Measurements from ENCODE around the gene C8A.

The C8A gene

GRCh38 chr1:56929492-56929891, 74.9 kb downstream of the C8A start:
- no peak for DNase-seq

- DNase-seq = no peak
Measured at GRCh38 chr1:56931211-56931610, 76.6 kb downstream of the C8A start.

- DNase-seq = peak; percentile 72 to 94
Measured at GRCh38 chr1:56931686-56932085, 77.1 kb downstream of the C8A start.

- DNase-seq = peak; percentile 64 to 77
Measured at GRCh38 chr1:56933161-56933560, 78.6 kb downstream of the C8A start.

GRCh38 chr1:56933606-56934005, 79.0 kb downstream of the C8A start:
- no peak for DNase-seq

GRCh38 chr1:56934430-56935060, 79.9 kb downstream of the C8A start:
- no peak for DNase-seq

DNA sequence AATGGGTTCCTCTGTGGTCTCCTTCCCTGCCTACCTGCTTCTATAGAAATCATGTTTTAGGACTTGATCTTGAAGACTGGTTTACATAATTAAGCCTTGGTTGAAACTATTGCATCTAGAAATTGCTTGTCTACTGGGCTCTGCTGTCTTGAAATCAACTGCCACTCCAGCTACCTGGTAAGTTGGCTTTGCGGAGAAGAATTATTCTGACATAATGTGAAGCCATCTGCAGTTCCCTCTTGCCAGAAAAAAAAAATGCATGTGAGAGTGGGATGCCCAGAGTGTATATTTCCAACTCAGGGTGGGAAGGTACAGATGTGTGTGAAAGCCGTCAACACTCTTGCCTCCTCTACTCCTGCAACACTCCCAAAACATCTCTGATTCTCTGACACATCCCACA, 84.0 kb downstream of the C8A start:
- DNase-seq = peak in 1 of 2 experiments; percentile 80

DNA sequence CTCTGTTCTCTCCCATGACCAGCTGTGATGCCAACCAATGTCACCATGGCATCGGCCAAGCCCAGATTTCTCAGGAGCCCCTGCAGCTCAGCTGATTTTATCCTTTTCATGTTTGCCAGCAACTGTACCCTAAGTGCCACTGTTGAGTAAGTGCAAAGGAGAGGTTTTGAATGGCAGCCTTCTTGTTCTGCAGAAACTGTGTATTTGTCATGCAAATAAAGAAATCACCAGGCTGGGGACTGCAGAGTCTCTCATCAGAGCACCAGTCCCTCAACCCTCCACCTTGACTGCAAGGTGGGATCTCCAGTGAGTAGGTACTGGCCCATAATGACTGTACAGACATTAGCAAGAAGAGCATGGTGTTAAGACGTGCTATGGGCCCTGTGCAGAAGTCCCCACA, 84.6 kb downstream of the C8A start:
- DNase-seq = no peak

- DNase-seq = no peak
Measured at GRCh38 chr1:56940039-56940438, 85.4 kb downstream of the C8A start.

- no peak for DNase-seq
Measured at GRCh38 chr1:56948403-56949023, 93.9 kb downstream of the C8A start.

DNA sequence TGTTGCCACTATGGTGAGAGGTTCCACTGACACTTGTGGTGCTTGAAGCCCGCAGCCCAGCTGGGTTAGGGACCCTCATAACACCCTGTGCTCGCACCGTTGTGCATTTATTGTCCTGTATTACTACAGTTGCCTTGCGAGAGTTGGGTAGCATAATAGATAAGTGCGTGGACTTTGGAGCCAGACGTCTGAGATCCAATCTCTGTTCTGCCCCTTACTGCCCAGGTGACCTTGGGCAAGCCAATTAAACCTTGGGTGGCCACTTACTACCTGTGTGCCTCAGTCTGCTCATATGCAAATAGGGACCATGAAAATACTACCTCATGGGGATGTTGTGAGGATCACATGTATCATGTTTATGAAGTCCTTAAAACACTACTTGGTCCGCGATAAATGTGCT, 97.9 kb downstream of the C8A start:
- no peak for DNase-seq

DNA sequence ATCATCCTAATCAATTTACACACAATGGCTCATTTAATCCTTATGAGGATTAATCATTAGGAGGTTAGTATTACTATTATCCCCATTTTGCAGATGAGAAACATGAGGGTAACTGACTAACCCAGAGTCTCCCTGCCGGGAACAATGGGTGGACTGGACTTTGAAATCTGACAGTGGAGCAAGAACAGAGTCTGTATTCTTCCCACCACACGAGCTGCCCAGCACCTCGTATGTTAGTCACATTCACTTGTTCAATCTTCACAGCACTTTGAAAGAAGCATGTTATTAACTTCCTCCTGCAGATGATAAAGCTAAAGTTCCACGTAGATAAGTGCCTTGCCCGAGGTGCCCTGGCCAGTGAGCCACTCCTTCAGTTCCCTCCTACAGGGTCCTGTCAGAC, 98.8 kb downstream of the C8A start:
- DNase-seq = no peak

DNA sequence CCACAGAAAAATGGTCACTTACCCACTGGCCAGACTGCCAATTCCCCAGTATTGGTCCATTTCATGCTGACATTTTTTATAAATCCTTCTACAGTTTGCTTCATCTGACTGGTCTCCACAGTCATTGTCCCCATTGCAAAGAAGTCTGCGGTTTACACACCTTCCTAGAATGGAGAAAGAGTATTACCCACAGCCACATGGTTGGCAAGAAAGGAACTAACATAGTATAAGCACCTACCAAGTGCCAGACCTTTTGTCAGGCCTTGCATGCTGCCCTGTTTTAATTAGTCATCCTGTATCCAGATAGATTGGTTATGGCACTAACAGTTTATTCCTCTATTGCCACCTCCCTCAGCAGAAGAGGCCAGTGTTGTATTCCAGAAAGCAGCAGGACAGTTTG, 100.1 kb downstream of the C8A start:
- DNase-seq = no peak

- DNase-seq = no peak
Measured at GRCh38 chr1:56957931-56958330, 103.3 kb downstream of the C8A start.

GRCh38 chr1:56958526-56958925, 103.9 kb downstream of the C8A start:
- DNase-seq = no peak

- DNase-seq = no peak
Measured at GRCh38 chr1:56961426-56961825, 106.8 kb downstream of the C8A start.

GRCh38 chr1:56963667-56964066, 109.1 kb downstream of the C8A start:
- no peak for DNase-seq

GRCh38 chr1:56964349-56965017, 109.9 kb downstream of the C8A start:
- no peak for DNase-seq

GRCh38 chr1:56965191-56965590, 110.6 kb downstream of the C8A start:
- DNase-seq = no peak

DNA sequence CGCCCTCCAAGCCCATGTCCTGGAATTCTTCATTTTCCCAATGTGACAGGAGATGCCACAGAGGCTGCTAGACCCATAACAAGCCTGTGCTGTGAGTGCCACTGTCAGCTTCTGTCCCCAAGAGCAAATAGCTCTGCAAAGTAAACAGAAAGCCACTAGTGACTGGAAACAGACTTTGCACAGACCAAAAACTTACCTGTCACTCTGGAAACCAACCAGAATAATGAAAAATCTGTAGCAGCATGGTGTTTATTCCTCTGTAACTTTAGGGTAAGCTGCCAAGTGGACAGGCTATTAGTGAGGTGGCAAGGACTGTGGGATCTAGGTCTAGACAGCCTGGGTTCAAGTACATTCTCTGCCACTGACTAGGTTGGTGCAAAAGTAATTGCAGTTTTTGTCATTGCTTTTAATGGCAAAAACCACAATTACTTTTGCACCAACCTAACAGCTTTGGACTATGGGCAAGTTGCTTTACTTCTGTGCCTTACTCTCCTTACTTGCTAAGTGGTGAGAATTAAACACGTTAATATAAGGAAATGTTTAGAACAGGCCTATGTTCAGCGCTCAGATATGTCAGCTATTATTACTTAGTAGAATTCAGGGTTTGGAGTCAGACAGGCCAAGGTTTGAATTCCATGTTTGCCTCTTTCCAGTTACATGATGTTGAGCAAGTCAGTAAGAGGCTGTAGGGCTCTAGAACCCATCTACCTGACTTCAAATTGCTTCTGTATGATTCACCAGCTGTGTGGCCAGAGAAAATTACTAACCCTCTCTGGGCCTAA, 111.5 kb downstream of the C8A start, which contains the start of gene C8B:
C8B (minus strand) TSS at position 100 of the 782 bp plus-strand sequence; CDS start at position 33, 67 bp downstream.
- DNase-seq = no peak

DNA sequence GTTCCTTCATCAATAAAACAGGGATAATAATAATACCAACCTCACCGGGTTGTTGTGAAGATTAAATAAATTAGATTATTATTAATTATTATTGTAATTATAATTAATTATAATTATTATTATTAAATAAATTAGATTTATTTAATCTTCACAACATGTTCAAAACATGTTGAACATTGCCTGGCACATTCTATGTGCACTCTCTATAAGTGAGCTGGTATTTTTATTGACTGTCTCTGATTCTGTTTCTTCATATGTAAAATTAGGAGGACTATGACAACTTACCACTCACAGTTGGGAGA, 112.1 kb downstream of the C8A start:
- no peak for DNase-seq

- no peak for DNase-seq
Measured at GRCh38 chr1:56967355-56967754, 112.8 kb downstream of the C8A start.

All from cerebellar nuclear complex (tissue), 1 donor.